Naive thymus-derived CD8-positive, alpha-beta T cell (primary cell): ENCODE data around the gene MMP2. TPM values are rescaled to one million over a fixed set of nuclear protein-coding genes. Genes with fewer than 3 reads are reported as not detected.

ENCODE experiments used
- ATAC-seq, 2 donors: fragments of 150-1000 bp; cut with Tn5 transposase in 1 of 2; sonication (Bioruptor Pico), chemical (Tn5 transposase) in 1 of 2; 1 replicate in 1 of 2; 2 replicates in 1 of 2; pipeline ENCODE4 v1.10.0; 2021; ENCODE audit warnings: mild to moderate bottlenecking in 2 of 2, moderate library complexity in 2 of 2
- POLR2A ChIA-PET: fragments of 350-600 bp; sonication (Branson Sonifier 250); formaldehyde crosslinking; loops from one replicate; lab custom pipeline; 2021; ENCODE audit warnings: antibody characterized with exemption; lab: Charles Lee
- DNase-seq, 10 donors: peaks; one replicate each; pipeline versions ENCODE4 v3.0.0 to v3.0.0-alpha.2; 2020 to 2022
- H3K27ac Mint-ChIP-seq, 10 donors: one replicate each; pipeline ENCODE4 v1.8.0; 2020 to 2022; ENCODE audit warnings: mild to moderate bottlenecking in 10 of 10, mixed read lengths in 10 of 10, moderate library complexity in 4 of 10, inconsistent platforms in 1 of 10
- H3K27me3 Mint-ChIP-seq, 5 donors: one replicate each; pipeline ENCODE4 v1.8.0; 2021 to 2022; ENCODE audit warnings: mixed read lengths in 5 of 5
- H3K36me3 Mint-ChIP-seq, 3 donors: one replicate each; pipeline ENCODE4 v1.8.0; 2020 to 2022; ENCODE audit warnings: mixed read lengths in 3 of 3, mild to moderate bottlenecking in 2 of 3, inconsistent platforms in 1 of 3
- H3K4me1 Mint-ChIP-seq, 4 donors: one replicate each; pipeline ENCODE4 v1.8.0; 2021 to 2022; ENCODE audit warnings: mixed read lengths in 4 of 4
- H3K4me3 Mint-ChIP-seq, 10 donors: one replicate each; pipeline ENCODE4 v1.8.0; 2020 to 2022; ENCODE audit warnings: mild to moderate bottlenecking in 10 of 10, mixed read lengths in 10 of 10, moderate library complexity in 6 of 10, inconsistent platforms in 1 of 10
- H3K9me3 Mint-ChIP-seq, 9 donors: one replicate each; pipeline ENCODE4 v1.8.0; 2020 to 2022; ENCODE audit warnings: mixed read lengths in 9 of 9, mild to moderate bottlenecking in 3 of 9, inconsistent platforms in 1 of 9, moderate library complexity in 1 of 9
- polyA plus RNA-seq, 3 donors: library from polyadenylated mRNA; unstranded; fragments of 300-500 nt; fragmentation: Illumina TruSeq; gene quantifications; one replicate each; pipeline ENCODE4 v1.2.3, GENCODE V29; 2021
- total RNA-seq, 8 experiments: library from RNA in 2 of 8; stranded (reverse) in 2 of 8; gene quantifications; one replicate each; pipeline ENCODE4 v1.2.3 and lab custom pipeline; 2021 to 2026

MMP2 gene
- total and polyA plus RNA-seq, 5 experiments from 2014 or later, result 0.36 TPM; not detected in 4

DNA sequence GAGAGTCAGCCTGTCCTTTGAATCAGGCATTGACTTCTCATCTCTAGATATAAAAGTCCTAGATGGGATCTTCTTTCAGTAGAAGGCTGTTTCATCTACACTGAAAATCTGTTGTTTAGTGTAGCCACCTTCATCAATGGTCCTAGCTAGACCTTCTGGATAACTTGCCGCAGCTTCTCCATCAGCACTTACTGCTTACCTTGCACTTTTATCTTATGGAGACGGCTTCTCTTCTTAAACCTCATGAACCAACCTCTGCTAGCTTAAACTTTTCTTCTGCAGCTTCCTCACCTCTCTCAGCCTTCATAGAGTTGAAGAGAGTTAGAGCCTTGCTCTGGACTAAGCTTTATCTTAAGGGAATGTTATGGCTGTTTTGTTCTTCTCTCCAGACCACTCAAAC is 5.4 kb upstream of the MMP2 start:
- DNase-seq (no peak), ATAC-seq (no peak)
- Mint-ChIP-seq H3K27me3 (peaks cover 5 to 43% (median 21%) of the 10 kb centered on the region in 5 donors), H3K27ac (no peak overlapping the region), H3K4me3 (no peak overlapping the region), H3K4me1 (peaks cover 0 to 1% (median under 1%) of the 10 kb centered on the region in 4 donors), H3K36me3 (no peaks in the 10 kb centered on the region), H3K9me3 (no peaks in the 10 kb centered on the region)
- POLR2A ChIA-PET, result no interaction called here

DNA sequence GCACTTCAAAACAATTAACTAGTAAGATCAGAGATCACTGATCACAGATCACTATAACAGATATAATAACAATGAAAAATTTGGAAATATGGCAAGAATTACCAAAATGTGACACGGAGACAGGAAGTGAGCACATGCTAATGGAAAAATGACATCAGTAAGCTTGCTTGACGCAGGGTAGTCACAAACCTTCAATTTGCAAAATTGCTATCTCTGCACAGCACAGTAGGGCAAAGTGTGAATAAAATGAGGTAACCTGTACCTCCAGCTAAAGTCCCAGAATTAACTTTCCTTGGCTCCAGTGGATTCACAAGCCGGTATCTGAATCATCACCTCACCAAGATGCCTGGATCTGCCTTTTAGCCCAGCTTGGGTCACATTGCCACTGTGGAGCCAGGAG is 4.2 kb upstream of the MMP2 start:
- peaks cover 0 to 4% (median 2%) of the 10 kb centered on the region in 4 donors for H3K4me1 Mint-ChIP-seq
- H3K9me3 Mint-ChIP-seq, result no peaks in the 10 kb centered on the region
- peak overlapping the region in 1 of 10 donors; percentile 21 for H3K27ac Mint-ChIP-seq
- POLR2A ChIA-PET, result no interaction called here
- H3K27me3 Mint-ChIP-seq, result peaks cover 11 to 55% (median 27%) of the 10 kb centered on the region in 5 donors
- ATAC-seq, result no peak
- no peak overlapping the region for H3K4me3 Mint-ChIP-seq
- DNase-seq, result no peak
- no peaks in the 10 kb centered on the region for H3K36me3 Mint-ChIP-seq

DNA sequence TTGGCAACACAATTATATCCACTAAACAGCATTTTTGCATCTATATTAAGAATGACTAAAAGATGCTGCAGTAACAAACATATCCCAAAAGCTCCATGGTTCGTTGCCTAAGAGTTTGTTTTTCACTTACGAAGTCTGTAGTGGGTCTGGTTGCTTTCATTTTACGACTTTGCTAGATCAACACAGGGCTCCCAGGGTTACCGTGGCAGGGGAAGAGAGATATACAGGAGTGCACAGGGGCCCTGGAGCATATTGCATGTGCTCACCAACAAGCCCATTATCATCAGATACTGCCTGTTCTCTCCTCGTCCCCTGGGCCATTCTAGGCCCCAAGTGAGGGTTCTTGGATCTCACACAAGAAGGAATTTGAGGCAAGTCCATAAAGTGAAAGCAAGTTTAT is 3.1 kb upstream of the MMP2 start:
- Mint-ChIP-seq H3K9me3 (no peaks in the 10 kb centered on the region), H3K4me1 (peaks cover 0 to 4% (median 3%) of the 10 kb centered on the region in 4 donors), H3K27ac (no peak overlapping the region), H3K27me3 (peaks cover 13 to 66% (median 34%) of the 10 kb centered on the region in 5 donors), H3K36me3 (no peaks in the 10 kb centered on the region), H3K4me3 (no peak overlapping the region)
- POLR2A ChIA-PET, result no interaction called here
- ATAC-seq (no peak), DNase-seq (no peak)

DNA sequence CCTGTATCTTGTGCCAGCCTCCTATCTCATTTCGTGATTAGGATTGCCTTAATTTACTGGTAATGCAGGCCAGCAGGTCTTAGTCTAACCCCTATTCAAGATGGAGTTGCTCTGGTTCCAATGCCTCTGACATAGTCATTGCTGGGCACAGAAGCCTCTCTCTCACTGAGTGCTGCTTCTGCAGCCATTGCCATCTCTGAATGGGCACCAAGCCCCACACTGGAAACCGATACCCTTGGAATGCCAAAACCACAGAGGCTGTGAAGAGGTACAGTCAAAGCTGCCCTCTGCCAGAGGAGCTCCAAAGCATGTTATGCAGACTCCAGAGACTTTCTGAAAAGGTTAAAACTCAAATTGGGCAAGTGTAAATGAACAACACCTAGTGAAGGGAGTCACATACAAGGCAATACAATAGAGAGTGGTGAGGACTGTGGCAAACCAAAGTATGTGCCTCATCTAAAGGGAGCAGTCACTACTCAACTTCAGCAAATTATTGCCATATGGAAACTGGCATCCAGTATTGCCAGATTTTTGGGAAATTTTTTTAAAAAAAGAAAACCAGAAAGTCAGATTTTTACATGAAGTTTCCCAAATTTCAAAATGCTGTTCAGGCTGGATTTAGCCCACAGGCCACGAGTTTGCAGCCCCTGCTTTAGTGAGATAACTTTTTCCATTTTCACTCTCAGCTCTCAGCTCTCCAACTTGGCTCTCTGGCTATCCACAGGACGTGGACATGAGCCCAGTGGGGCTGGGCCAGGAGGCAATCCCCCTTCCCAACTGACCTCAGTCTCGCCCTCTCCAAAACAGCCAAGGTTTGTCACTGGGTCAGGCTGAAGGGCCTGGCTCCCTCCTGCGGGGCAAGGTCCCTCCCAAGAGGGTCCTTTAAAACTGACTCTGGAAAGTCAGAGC is 2.1 kb upstream of the MMP2 start:
- POLR2A ChIA-PET, result no interaction called here
- Mint-ChIP-seq H3K9me3 (no peaks in the 10 kb centered on the region), H3K27me3 (peaks cover 15 to 69% (median 34%) of the 10 kb centered on the region in 5 donors), H3K4me1 (peaks cover 0 to 4% (median 3%) of the 10 kb centered on the region in 4 donors), H3K36me3 (no peaks in the 10 kb centered on the region), H3K27ac (no peak overlapping the region), H3K4me3 (no peak overlapping the region)
- no peak for DNase-seq
- ATAC-seq, result no peak

DNA sequence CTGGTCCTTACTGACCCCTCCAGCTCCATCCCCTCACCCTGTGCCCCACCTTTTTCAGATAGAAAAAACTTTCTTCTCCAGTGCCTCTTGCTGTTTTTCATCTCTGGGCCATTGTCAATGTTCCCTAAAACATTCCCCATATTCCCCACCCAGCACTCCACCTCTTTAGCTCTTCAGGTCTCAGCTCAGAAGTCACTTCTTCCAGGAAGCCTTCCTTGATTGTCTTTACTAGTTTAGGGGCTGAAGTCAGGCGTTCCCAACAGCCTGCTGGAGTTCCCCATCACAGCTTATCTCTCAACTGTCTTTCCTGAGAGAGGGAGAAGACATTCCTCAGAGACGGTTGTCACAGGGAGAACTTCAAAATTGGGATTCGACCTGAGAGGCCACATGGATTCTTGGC is 1.3 kb upstream of the MMP2 start:
- H3K9me3 Mint-ChIP-seq, result no peaks in the 10 kb centered on the region
- H3K27me3 Mint-ChIP-seq, result peaks cover 17 to 69% (median 34%) of the 10 kb centered on the region in 5 donors
- no peaks in the 10 kb centered on the region for H3K36me3 Mint-ChIP-seq
- DNase-seq, result no peak
- ATAC-seq, result no peak
- POLR2A ChIA-PET, result no interaction called here
- H3K4me1 Mint-ChIP-seq, result peaks cover 0 to 4% (median 3%) of the 10 kb centered on the region in 4 donors
- no peak overlapping the region for H3K4me3 Mint-ChIP-seq
- no peak overlapping the region for H3K27ac Mint-ChIP-seq

DNA sequence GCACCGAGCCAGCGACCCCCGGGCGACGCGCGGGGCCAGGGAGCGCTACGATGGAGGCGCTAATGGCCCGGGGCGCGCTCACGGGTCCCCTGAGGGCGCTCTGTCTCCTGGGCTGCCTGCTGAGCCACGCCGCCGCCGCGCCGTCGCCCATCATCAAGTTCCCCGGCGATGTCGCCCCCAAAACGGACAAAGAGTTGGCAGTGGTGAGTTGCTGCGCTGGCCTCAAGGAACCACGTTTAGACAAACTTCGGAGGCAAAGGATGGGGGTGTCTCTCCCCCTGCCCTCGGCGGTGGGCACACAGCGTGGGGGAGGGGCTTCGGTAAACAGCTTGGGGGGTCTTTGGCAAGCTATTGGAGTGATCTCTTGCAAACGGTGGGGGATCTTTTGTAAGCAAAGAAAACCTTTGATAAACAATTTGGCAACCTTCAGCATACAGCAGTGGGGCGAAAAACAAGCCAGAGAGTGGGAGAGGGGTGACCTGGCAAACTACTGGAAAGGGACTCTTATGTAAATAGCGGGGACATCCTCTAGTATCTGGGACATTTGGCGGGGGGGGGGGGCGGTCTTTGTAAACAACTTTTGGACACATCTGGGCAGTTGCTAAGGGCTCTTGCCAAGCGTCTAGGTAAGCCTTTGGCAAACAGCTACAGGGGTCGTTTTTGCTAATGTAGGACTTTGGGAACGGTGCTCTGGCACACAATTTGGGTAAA is 587 bp downstream of the MMP2 start:
- Mint-ChIP-seq H3K9me3 (peaks cover 0 to 7% (median 0%) of the 10 kb centered on the region in 9 donors), H3K4me3 (no peak overlapping the region), H3K4me1 (peaks cover 0 to 4% (median 3%) of the 10 kb centered on the region in 4 donors), H3K27me3 (peaks cover 19 to 61% (median 40%) of the 10 kb centered on the region in 5 donors), H3K27ac (no peak overlapping the region), H3K36me3 (no peaks in the 10 kb centered on the region)
- no peak for ATAC-seq
- POLR2A ChIA-PET, result no interaction called here
- no peak for DNase-seq

DNA sequence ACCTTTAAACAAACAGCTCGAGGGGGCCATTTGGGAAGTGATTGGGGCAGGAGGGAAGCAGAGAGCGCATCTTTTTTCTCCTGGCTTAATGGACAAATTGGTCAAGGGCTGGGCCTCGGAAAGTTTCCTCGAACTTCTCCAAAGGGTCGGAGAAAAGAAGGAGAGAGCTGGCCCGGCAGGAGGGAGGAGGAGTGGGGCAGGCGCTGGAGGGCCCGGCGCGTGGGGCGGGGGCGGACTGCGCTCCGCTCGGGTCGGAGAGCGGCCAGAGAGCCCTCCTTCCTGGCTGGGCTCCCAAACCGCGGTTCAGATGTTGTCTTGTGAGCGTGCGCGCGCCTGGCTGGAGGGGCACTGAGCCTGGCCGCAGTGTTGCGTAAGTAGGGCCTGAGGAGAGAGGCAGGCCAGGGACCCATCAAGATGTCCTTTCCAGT is 1.2 kb downstream of the MMP2 start:
- peaks cover 19 to 59% (median 40%) of the 10 kb centered on the region in 5 donors for H3K27me3 Mint-ChIP-seq
- H3K4me1 Mint-ChIP-seq, result peaks cover 0 to 4% (median 3%) of the 10 kb centered on the region in 4 donors
- POLR2A ChIA-PET, result no interaction called here
- no peak for DNase-seq
- ATAC-seq, result no peak
- H3K36me3 Mint-ChIP-seq, result no peaks in the 10 kb centered on the region
- no peak overlapping the region for H3K27ac Mint-ChIP-seq
- H3K4me3 Mint-ChIP-seq, result no peak overlapping the region
- H3K9me3 Mint-ChIP-seq, result peaks cover 0 to 13% (median 0%) of the 10 kb centered on the region in 9 donors

DNA sequence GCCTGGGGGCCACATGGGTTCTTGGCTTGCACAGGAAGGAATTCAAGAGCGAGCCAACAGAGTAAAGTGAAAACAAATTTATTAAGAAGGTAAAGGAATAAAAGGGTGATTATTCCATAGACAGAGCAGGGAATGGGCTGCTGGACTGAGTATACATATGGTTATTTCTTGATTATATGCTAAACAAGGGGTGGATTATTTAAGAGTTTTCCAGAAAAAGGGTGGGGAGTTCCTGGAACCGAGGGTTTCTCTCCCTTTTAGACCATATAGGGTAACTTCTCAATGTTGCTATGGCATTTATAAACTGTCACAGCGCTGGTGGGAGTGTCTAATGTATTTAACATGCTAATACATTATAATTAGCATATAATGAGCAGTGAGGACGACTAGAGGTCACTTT is 2.0 kb downstream of the MMP2 start:
- H3K9me3 Mint-ChIP-seq, result peaks cover 0 to 14% (median 0%) of the 10 kb centered on the region in 9 donors
- POLR2A ChIA-PET, result no interaction called here
- no peak overlapping the region for H3K27ac Mint-ChIP-seq
- no peaks in the 10 kb centered on the region for H3K36me3 Mint-ChIP-seq
- no peak for DNase-seq
- H3K4me3 Mint-ChIP-seq, result no peak overlapping the region
- H3K4me1 Mint-ChIP-seq, result peaks cover 0 to 4% (median 3%) of the 10 kb centered on the region in 4 donors
- ATAC-seq, result no peak
- H3K27me3 Mint-ChIP-seq, result peaks cover 19 to 51% (median 39%) of the 10 kb centered on the region in 5 donors

DNA sequence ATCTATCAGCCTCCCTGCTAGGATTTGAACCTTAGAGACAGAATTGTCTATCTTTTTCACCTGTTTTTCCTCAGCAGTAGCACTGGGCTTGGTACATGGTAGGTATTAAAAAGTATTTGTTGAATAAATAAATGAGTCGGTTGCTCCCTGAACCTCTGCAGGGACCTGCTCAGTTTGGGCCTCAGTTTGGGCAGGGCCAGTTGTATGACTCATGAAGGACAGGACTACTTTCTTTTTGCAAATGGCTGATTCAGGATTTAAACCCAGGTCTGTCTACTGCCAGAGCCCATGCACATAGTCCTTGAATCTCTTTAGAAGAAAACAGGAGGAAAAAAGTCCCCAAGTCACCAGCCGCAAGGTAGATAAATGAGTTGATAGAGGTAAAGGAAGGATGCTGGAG is 3.1 kb downstream of the MMP2 start:
- H3K4me1 Mint-ChIP-seq, result peaks cover 0 to 4% (median 3%) of the 10 kb centered on the region in 4 donors
- H3K27me3 Mint-ChIP-seq, result peaks cover 19 to 41% (median 35%) of the 10 kb centered on the region in 5 donors
- DNase-seq (no peak), ATAC-seq (no peak)
- H3K27ac Mint-ChIP-seq, result no peak overlapping the region
- POLR2A ChIA-PET, result no interaction called here
- no peaks in the 10 kb centered on the region for H3K36me3 Mint-ChIP-seq
- peaks cover 0 to 14% (median 0%) of the 10 kb centered on the region in 9 donors for H3K9me3 Mint-ChIP-seq
- no peak overlapping the region for H3K4me3 Mint-ChIP-seq

DNA sequence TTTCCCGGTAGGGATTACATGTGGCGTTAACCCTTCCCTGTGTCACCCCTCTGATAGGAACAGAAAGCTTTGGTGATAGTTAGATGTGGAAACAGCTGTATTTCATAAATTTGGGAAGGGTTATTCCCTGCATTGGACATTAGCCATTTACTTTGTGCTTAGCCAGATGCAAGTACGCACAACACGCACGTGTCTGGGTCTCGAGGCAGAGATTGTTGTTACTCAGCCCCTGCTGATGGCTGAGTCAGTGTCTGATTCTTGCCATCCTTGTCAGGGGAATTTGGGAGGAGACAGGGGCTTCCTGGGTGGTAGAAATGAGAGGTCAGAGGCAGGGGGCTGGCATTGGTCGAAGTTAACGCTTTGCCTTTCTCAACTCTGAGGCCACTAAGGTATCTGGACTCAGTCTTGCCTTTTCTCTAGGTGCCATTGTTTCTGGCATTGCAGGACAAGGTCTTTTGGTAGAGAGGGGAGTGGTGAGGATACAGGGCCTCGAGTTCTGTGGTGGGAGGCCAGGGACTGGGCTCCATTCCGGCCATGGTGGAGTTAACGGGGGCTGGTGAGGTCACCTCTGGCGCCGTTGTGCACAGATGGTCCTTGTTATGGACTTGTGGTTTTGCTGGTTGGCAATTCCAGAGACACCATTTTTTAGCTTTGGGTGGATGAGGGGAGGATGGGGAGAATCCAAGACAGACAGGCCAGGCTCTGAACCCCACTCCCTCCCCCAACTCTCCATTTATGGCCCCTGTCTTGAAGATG is 8.2 kb downstream of the MMP2 start:
- Mint-ChIP-seq H3K4me1 (no peaks in the 10 kb centered on the region), H3K9me3 (peaks cover 0 to 14% (median 0%) of the 10 kb centered on the region in 9 donors), H3K27ac (no peak overlapping the region)

DNA sequence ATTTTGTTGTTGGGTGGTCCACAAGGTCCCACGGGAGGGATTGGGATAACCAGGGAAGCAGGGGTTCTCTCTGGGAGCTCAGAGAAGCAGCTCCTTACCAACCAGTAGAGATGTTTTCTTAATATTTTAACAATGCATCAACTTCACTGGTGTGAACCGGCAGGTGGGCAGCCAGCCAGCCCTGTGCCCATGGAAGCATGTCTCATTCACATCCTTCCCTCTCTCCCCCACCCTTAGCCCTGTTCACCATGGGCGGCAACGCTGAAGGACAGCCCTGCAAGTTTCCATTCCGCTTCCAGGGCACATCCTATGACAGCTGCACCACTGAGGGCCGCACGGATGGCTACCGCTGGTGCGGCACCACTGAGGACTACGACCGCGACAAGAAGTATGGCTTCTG is 9.3 kb downstream of the MMP2 start:
- Mint-ChIP-seq H3K27ac (no peak overlapping the region), H3K27me3 (peaks cover under 1 to 29% (median 8%) of the 10 kb centered on the region in 5 donors)
- POLR2A ChIA-PET, result no interaction called here

More for the DNA sequence above, 8.2 kb downstream of the MMP2 start:
- ATAC-seq, result no peak
- Mint-ChIP-seq H3K36me3 (no peaks in the 10 kb centered on the region), H3K4me3 (no peak overlapping the region), H3K27me3 (peaks cover 2 to 29% (median 8%) of the 10 kb centered on the region in 5 donors)
- peak in 1 of 10 donors; percentile 22 for DNase-seq
- POLR2A ChIA-PET, result no interaction called here

More for the DNA sequence above, 9.3 kb downstream of the MMP2 start:
- H3K9me3 Mint-ChIP-seq, result peaks cover 0 to 14% (median 0%) of the 10 kb centered on the region in 9 donors
- H3K4me3 Mint-ChIP-seq, result no peak overlapping the region
- peak in 1 of 10 donors; percentile 22 for DNase-seq
- ATAC-seq, result no peak
- no peaks in the 10 kb centered on the region for H3K4me1 Mint-ChIP-seq
- no peaks in the 10 kb centered on the region for H3K36me3 Mint-ChIP-seq
